Breast epithelium (tissue), 3 donors: Measurements from ENCODE around the gene GCNT2.

Experiments used
- CTCF ChIP-seq, 3 donors: fragments of 450-650 bp; IDR thresholded peaks; one replicate each; pipeline ENCODE4 v1.5.1; 2016 to 2017; ENCODE audit warnings: antibody characterized with exemption in 3 of 3, mild to moderate bottlenecking in 3 of 3, moderate library complexity in 3 of 3
- POLR2AphosphoS5 ChIP-seq, 3 donors: sonication (generic); formaldehyde crosslinking; IDR thresholded peaks; one replicate each; pipeline ENCODE4 v1.6.1; 2017; ENCODE audit warnings: antibody characterized with exemption in 3 of 3

GRCh38 chr6:10612161-10612560 is 91.0 kb downstream of the GCNT2 start:
- TF ChIP-seq CTCF (IDR thresholded peaks at IDR 0.05) (no peak), POLR2AphosphoS5 (IDR thresholded peaks at IDR 0.05) (no peak)
